HG03045 (cell line): Measurements from ENCODE around the gene CMYA5.
"Not testable (repeated sequence)": the region's sequence is repeated elsewhere in the genome, so short reads cannot be mapped to it uniquely, and the experiment has no call there.

Experiments
- ATAC-seq: cut with Tn5 transposase; IDR thresholded peaks from one replicate; pipeline ENCODE4 v1.9.1; 2021; ENCODE audit warnings: mild to moderate bottlenecking, moderate library complexity; ENCODE audit not compliant: unreplicated experiment

The CMYA5 gene

GRCh38 chr5:79746642-79747569 is 57.3 kb downstream of the CMYA5 start:
- ATAC-seq, result no peak

GRCh38 chr5:79750611-79751510 is 61.2 kb downstream of the CMYA5 start:
- ATAC-seq, result no peak

- ATAC-seq, result no peak
Observed at GRCh38 chr5:79753092-79753491, 63.5 kb downstream of the CMYA5 start.

- no peak for ATAC-seq
Observed at GRCh38 chr5:79753877-79754645, 64.4 kb downstream of the CMYA5 start.

GRCh38 chr5:79754865-79755555 is 65.4 kb downstream of the CMYA5 start:
- no peak for ATAC-seq

GRCh38 chr5:79756076-79756475 is 66.4 kb downstream of the CMYA5 start:
- no peak for ATAC-seq

- ATAC-seq, result no peak
Observed at GRCh38 chr5:79759436-79759835, 69.8 kb downstream of the CMYA5 start.

- ATAC-seq, result no peak
Observed at GRCh38 chr5:79759848-79760247, 70.2 kb downstream of the CMYA5 start.

GRCh38 chr5:79762929-79763328 is 73.3 kb downstream of the CMYA5 start:
- no peak for ATAC-seq

- not testable (repeated sequence) for ATAC-seq
Observed at GRCh38 chr5:79764147-79764546, 74.5 kb downstream of the CMYA5 start.

GRCh38 chr5:79771387-79771786 is 81.8 kb downstream of the CMYA5 start:
- no peak for ATAC-seq

GRCh38 chr5:79772651-79773050 is 83.0 kb downstream of the CMYA5 start:
- ATAC-seq, result no peak

- ATAC-seq, result no peak
Observed at GRCh38 chr5:79773612-79774011, 84.0 kb downstream of the CMYA5 start.

- ATAC-seq, result no peak
Observed at GRCh38 chr5:79774171-79774854, 84.7 kb downstream of the CMYA5 start.

- ATAC-seq, result no peak
Observed at GRCh38 chr5:79774855-79775237, 85.2 kb downstream of the CMYA5 start.

- ATAC-seq, result not testable (repeated sequence)
Observed at GRCh38 chr5:79784741-79785140, 95.1 kb downstream of the CMYA5 start.

GRCh38 chr5:79785983-79786382 is 96.3 kb downstream of the CMYA5 start:
- no peak for ATAC-seq

GRCh38 chr5:79787448-79787847 is 97.8 kb downstream of the CMYA5 start:
- no peak for ATAC-seq

- ATAC-seq, result no peak
Observed at GRCh38 chr5:79791843-79792242, 102.2 kb downstream of the CMYA5 start.

GRCh38 chr5:79792463-79792862 is 102.8 kb downstream of the CMYA5 start:
- no peak for ATAC-seq
